HG03280 (cell line): ENCODE measurements around the gene TMEM125.

Source experiments
- ATAC-seq: cut with Tn5 transposase; IDR thresholded peaks from one replicate; pipeline ENCODE4 v1.9.1; 2021; ENCODE audit warnings: mild to moderate bottlenecking, moderate library complexity; ENCODE audit not compliant: unreplicated experiment

The TMEM125 gene

GRCh38 chr1:43272576-43273571 is 3.1 kb downstream of the TMEM125 start:
- ATAC-seq = no peak

GRCh38 chr1:43273708-43274107 is 3.9 kb downstream of the TMEM125 start:
- no peak for ATAC-seq

- no peak for ATAC-seq
These were observed 4.5 kb downstream of the TMEM125 start for GRCh38 chr1:43274125-43274803.

GRCh38 chr1:43274804-43275180 is 5.0 kb downstream of the TMEM125 start:
- ATAC-seq = no peak

- ATAC-seq = no peak
These were observed 6.2 kb downstream of the TMEM125 start for GRCh38 chr1:43275826-43276620.

GRCh38 chr1:43276673-43277072 is 6.9 kb downstream of the TMEM125 start:
- ATAC-seq = no peak

- ATAC-seq = no peak
These were observed 7.5 kb downstream of the TMEM125 start for GRCh38 chr1:43277116-43277876.

- no peak for ATAC-seq
These were observed 9.4 kb downstream of the TMEM125 start for GRCh38 chr1:43279161-43279560.

GRCh38 chr1:43279666-43280065 is 9.9 kb downstream of the TMEM125 start:
- no peak for ATAC-seq

- ATAC-seq = no peak
These were observed 10.9 kb downstream of the TMEM125 start for GRCh38 chr1:43280692-43281091.

GRCh38 chr1:43282220-43283195 is 12.7 kb downstream of the TMEM125 start:
- ATAC-seq = no peak

- no peak for ATAC-seq
These were observed 14.3 kb downstream of the TMEM125 start for GRCh38 chr1:43284065-43284464.

GRCh38 chr1:43284546-43285110 is 14.8 kb downstream of the TMEM125 start:
- ATAC-seq = no peak

- no peak for ATAC-seq
These were observed 15.6 kb downstream of the TMEM125 start, which contains the start of gene C1orf210 for GRCh38 chr1:43285269-43285990. TSS of gene C1orf210 (minus strand) at chr1:43285581. CDS start at chr1:43283270, 2,311 bp downstream.

GRCh38 chr1:43286115-43286514 is 16.3 kb downstream of the TMEM125 start:
- ATAC-seq = no peak

- no peak for ATAC-seq
These were observed 16.8 kb downstream of the TMEM125 start for GRCh38 chr1:43286533-43286932.

- ATAC-seq = no peak
These were observed 18.4 kb downstream of the TMEM125 start for GRCh38 chr1:43288058-43288784.
